Karpas-422 (cell line): Measurements from ENCODE around the gene CASKIN1. TPM values are rescaled to one million over a fixed set of nuclear protein-coding genes. Genes with fewer than 3 reads are reported as not detected.
"Not testable (repeated sequence)": the region's sequence is repeated elsewhere in the genome, so short reads cannot be mapped to it uniquely, and the experiment has no call there.

Source experiments
- DNase-seq: peaks from one replicate; pipeline ENCODE4 v3.0.0-alpha.2; 2015
- H2AFZ ChIP-seq: fragments of 200-600 bp; sonication (generic); 2 replicates; pipeline ENCODE4 v1.6.1; 2014; ENCODE audit warnings: antibody characterized with exemption, low read length, mixed read lengths
- H3K27ac ChIP-seq: fragments of 200-600 bp; sonication (generic); 2 replicates; pipeline ENCODE4 v1.5.1; 2014; ENCODE audit warnings: mild to moderate bottlenecking, low read length, moderate library complexity
- H3K27me3 ChIP-seq: fragments of 200-600 bp; sonication (generic); 2 replicates; pipeline ENCODE4 v1.6.1; 2014; ENCODE audit warnings: low read length, mixed read lengths
- H3K36me3 ChIP-seq: fragments of 200-600 bp; sonication (generic); 2 replicates; pipeline ENCODE4 v1.6.1; 2014; ENCODE audit warnings: low read length, mixed read lengths; ENCODE audit not compliant: insufficient read depth
- H3K4me1 ChIP-seq: fragments of 200-600 bp; sonication (generic); 2 replicates; pipeline ENCODE4 v1.6.1; 2014; ENCODE audit warnings: mild to moderate bottlenecking, low read length, mixed read lengths
- H3K4me2 ChIP-seq: fragments of 200-600 bp; sonication (generic); 2 replicates; pipeline ENCODE4 v1.6.1; 2014; ENCODE audit warnings: low read length, low read depth, mild to moderate bottlenecking; ENCODE audit not compliant: poor library complexity, severe bottlenecking
- H3K4me3 ChIP-seq: fragments of 200-600 bp; sonication (generic); 2 replicates; pipeline ENCODE4 v1.5.1; 2014; ENCODE audit warnings: mild to moderate bottlenecking, antibody characterized with exemption, low read length, mixed read lengths
- H3K79me2 ChIP-seq: fragments of 200-600 bp; sonication (generic); 2 replicates; pipeline ENCODE4 v1.6.1; 2014; ENCODE audit warnings: mild to moderate bottlenecking, low read length, mixed read lengths
- H3K9ac ChIP-seq: fragments of 200-600 bp; sonication (generic); 2 replicates; pipeline ENCODE4 v1.6.0; 2014; ENCODE audit warnings: low read length
- H3K9me2 ChIP-seq: fragments of 200-600 bp; sonication (generic), shearing (Covaris generic); replicated peaks from 2 replicates; pipeline ENCODE4 v1.6.0; 2014; ENCODE audit warnings: mild to moderate bottlenecking, low read length, moderate library complexity; ENCODE audit not compliant: insufficient read depth
- H3K9me3 ChIP-seq: fragments of 300-700, 200-600 bp; sonication (generic); 2 replicates; pipeline ENCODE4 v1.6.1; 2014; ENCODE audit warnings: low read length, mixed read lengths
- H4K20me1 ChIP-seq: fragments of 200-600 bp; sonication (generic); 2 replicates; pipeline ENCODE4 v1.6.1; 2014; ENCODE audit warnings: mild to moderate bottlenecking, antibody characterized with exemption, low read length, low read depth; ENCODE audit not compliant: insufficient read depth
- total RNA-seq: library from RNA; depleted of rRNA; stranded (reverse); fragments of >200 nt; shearing (Covaris generic); gene quantifications from 2 replicates; pipeline ENCODE4 v1.2.3, GENCODE V29; 2014; ENCODE audit warnings: low replicate concordance; rRNA removed

Gene CASKIN1, protein sequence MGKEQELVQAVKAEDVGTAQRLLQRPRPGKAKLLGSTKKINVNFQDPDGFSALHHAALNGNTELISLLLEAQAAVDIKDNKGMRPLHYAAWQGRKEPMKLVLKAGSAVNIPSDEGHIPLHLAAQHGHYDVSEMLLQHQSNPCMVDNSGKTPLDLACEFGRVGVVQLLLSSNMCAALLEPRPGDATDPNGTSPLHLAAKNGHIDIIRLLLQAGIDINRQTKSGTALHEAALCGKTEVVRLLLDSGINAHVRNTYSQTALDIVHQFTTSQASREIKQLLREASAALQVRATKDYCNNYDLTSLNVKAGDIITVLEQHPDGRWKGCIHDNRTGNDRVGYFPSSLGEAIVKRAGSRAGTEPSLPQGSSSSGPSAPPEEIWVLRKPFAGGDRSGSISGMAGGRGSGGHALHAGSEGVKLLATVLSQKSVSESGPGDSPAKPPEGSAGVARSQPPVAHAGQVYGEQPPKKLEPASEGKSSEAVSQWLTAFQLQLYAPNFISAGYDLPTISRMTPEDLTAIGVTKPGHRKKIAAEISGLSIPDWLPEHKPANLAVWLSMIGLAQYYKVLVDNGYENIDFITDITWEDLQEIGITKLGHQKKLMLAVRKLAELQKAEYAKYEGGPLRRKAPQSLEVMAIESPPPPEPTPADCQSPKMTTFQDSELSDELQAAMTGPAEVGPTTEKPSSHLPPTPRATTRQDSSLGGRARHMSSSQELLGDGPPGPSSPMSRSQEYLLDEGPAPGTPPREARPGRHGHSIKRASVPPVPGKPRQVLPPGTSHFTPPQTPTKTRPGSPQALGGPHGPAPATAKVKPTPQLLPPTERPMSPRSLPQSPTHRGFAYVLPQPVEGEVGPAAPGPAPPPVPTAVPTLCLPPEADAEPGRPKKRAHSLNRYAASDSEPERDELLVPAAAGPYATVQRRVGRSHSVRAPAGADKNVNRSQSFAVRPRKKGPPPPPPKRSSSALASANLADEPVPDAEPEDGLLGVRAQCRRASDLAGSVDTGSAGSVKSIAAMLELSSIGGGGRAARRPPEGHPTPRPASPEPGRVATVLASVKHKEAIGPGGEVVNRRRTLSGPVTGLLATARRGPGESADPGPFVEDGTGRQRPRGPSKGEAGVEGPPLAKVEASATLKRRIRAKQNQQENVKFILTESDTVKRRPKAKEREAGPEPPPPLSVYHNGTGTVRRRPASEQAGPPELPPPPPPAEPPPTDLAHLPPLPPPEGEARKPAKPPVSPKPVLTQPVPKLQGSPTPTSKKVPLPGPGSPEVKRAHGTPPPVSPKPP (N-terminal part only)
- total RNA-seq, result 0.14 TPM in 1 of 2 replicates, not detected in the other

GRCh38 chr16:2196162-2196980, at the start of gene CASKIN1:
Gene CASKIN1, minus strand, starts transcription at chr16:2196605. Its CDS starts 173 bp downstream, at chr16:2196432.
- peaks cover 9% of the 10 kb centered on the region for H3K4me1 ChIP-seq
- H3K36me3 ChIP-seq, result no peaks in the 10 kb centered on the region
- no peak within 1 kb of the TSS for H2AFZ ChIP-seq
- H3K27ac ChIP-seq, result no peak within 1 kb of the TSS
- no peaks in the 10 kb centered on the region for H3K79me2 ChIP-seq
- DNase-seq, result no peak
- no peaks in the 10 kb centered on the region for H3K27me3 ChIP-seq
- H3K9me3 ChIP-seq, result no peaks in the 10 kb centered on the region
- H4K20me1 ChIP-seq, result peaks cover 4% of the 10 kb centered on the region; the same call in 1 of the 2 replicates
- H3K4me2 ChIP-seq, result no peak within 1 kb of the TSS
- H3K4me3 ChIP-seq, result no peak within 1 kb of the TSS
- no peaks in the 10 kb centered on the region for H3K9me2 ChIP-seq
- H3K9ac ChIP-seq, result no peak within 1 kb of the TSS

- no peaks in the 10 kb centered on the region for H3K9me3 ChIP-seq
- H3K4me2 ChIP-seq, result no peak overlapping the region
- no peak overlapping the region for H3K27ac ChIP-seq
- peaks cover 9% of the 10 kb centered on the region for H3K36me3 ChIP-seq
- peaks cover 3% of the 10 kb centered on the region for H3K4me1 ChIP-seq
- H3K4me3 ChIP-seq, result no peak overlapping the region
- H3K79me2 ChIP-seq, result peaks cover 8% of the 10 kb centered on the region
- no peak overlapping the region for H2AFZ ChIP-seq
- no peaks in the 10 kb centered on the region for H3K27me3 ChIP-seq
- no peak overlapping the region for H3K9ac ChIP-seq
- H3K9me2 ChIP-seq, result no peaks in the 10 kb centered on the region
- H4K20me1 ChIP-seq, result no peaks in the 10 kb centered on the region
- DNase-seq, result no peak
Measured at GRCh38 chr16:2244926-2245795, 48.8 kb upstream of the CASKIN1 start.

GRCh38 chr16:2244301-2244700, 47.9 kb upstream of the CASKIN1 start:
- Histone ChIP-seq H3K36me3 (peaks cover 9% of the 10 kb centered on the region), H3K4me3 (no peak overlapping the region), H4K20me1 (no peaks in the 10 kb centered on the region), H3K4me1 (no peaks in the 10 kb centered on the region), H3K9ac (no peak overlapping the region), H3K9me2 (no peaks in the 10 kb centered on the region), H3K9me3 (no peaks in the 10 kb centered on the region), H3K79me2 (peaks cover 3% of the 10 kb centered on the region; the same call in 1 of the 2 replicates), H3K4me2 (no peak overlapping the region), H2AFZ (no peak overlapping the region), H3K27me3 (no peaks in the 10 kb centered on the region), H3K27ac (no peak overlapping the region)
- no peak for DNase-seq

GRCh38 chr16:2243781-2244180, 47.4 kb upstream of the CASKIN1 start:
- no peak overlapping the region for H3K4me2 ChIP-seq
- no peak overlapping the region for H3K9ac ChIP-seq
- no peaks in the 10 kb centered on the region for H4K20me1 ChIP-seq
- H3K4me1 ChIP-seq, result no peaks in the 10 kb centered on the region
- no peak for DNase-seq
- H3K36me3 ChIP-seq, result peaks cover 9% of the 10 kb centered on the region
- no peaks in the 10 kb centered on the region for H3K9me3 ChIP-seq
- no peaks in the 10 kb centered on the region for H3K27me3 ChIP-seq
- no peak overlapping the region for H3K4me3 ChIP-seq
- H2AFZ ChIP-seq, result no peak overlapping the region
- no peaks in the 10 kb centered on the region for H3K9me2 ChIP-seq
- no peak overlapping the region for H3K27ac ChIP-seq
- H3K79me2 ChIP-seq, result no peaks in the 10 kb centered on the region

- H2AFZ ChIP-seq, result no peak overlapping the region
- peaks cover 9% of the 10 kb centered on the region for H3K36me3 ChIP-seq
- DNase-seq, result peak; percentile 66
- H3K4me1 ChIP-seq, result no peaks in the 10 kb centered on the region
- no peaks in the 10 kb centered on the region for H3K9me3 ChIP-seq
- H3K4me3 ChIP-seq, result no peak overlapping the region
- no peak overlapping the region for H3K9ac ChIP-seq
- no peak overlapping the region for H3K27ac ChIP-seq
- H3K4me2 ChIP-seq, result no peak overlapping the region
- H3K9me2 ChIP-seq, result no peaks in the 10 kb centered on the region
- H3K27me3 ChIP-seq, result no peaks in the 10 kb centered on the region
- H4K20me1 ChIP-seq, result no peaks in the 10 kb centered on the region
- no peaks in the 10 kb centered on the region for H3K79me2 ChIP-seq
Measured at GRCh38 chr16:2243031-2243528, 46.7 kb upstream of the CASKIN1 start.

GRCh38 chr16:2242598-2242997, 46.2 kb upstream of the CASKIN1 start:
- no peaks in the 10 kb centered on the region for H3K79me2 ChIP-seq
- no peak overlapping the region for H3K27ac ChIP-seq
- H3K36me3 ChIP-seq, result peaks cover 9% of the 10 kb centered on the region
- H3K4me1 ChIP-seq, result no peaks in the 10 kb centered on the region
- no peak overlapping the region for H3K9ac ChIP-seq
- H3K4me2 ChIP-seq, result no peak overlapping the region
- H4K20me1 ChIP-seq, result no peaks in the 10 kb centered on the region
- H3K27me3 ChIP-seq, result no peaks in the 10 kb centered on the region
- H3K9me2 ChIP-seq, result no peaks in the 10 kb centered on the region
- H2AFZ ChIP-seq, result no peak overlapping the region
- H3K4me3 ChIP-seq, result no peak overlapping the region
- DNase-seq, result no peak
- no peaks in the 10 kb centered on the region for H3K9me3 ChIP-seq

DNA sequence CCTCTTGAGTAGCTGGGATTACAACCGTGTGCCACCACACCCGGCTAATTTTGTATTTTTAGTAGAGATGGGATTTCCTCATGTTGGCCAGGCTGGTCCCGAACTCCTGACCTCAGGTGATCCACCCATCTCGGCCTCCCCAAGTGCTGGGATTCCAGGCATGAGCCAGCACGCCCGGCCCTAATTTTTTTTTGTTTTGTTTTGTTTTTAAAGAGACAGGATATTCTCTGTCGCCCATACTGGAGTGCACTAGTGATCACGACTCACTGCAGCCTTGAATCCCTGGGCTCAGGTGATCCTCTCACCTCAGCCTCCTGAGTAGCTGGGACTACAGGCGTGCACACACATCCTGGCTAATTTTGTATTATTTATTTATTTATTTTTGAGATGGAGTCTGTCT, 43.9 kb upstream of the CASKIN1 start:
- not testable (repeated sequence) for H3K9me3 ChIP-seq, H3K79me2 ChIP-seq, H2AFZ ChIP-seq, DNase-seq, H3K27ac ChIP-seq, H3K36me3 ChIP-seq, H3K27me3 ChIP-seq, H3K9me2 ChIP-seq, H3K4me3 ChIP-seq, H3K4me2 ChIP-seq, H4K20me1 ChIP-seq, H3K9ac ChIP-seq, H3K4me1 ChIP-seq
